Endodermal cell (in vitro differentiated cells): ENCODE measurements around the gene MTCL1. TPM values are rescaled to one million over a fixed set of nuclear protein-coding genes. Genes with fewer than 3 reads are reported as not detected.

Source experiments
- DNase-seq: peaks from one replicate; pipeline ENCODE4 v3.0.0-alpha.2; 2017
- H3K27ac ChIP-seq: 2 replicates; pipeline ENCODE4 v1.5.1; 2013; ENCODE audit warnings: mild to moderate bottlenecking, low read depth, low read length, moderate library complexity
- H3K27me3 ChIP-seq: 2 replicates; pipeline ENCODE4 v1.6.1; 2013; ENCODE audit warnings: mild to moderate bottlenecking, low read length, moderate library complexity; ENCODE audit not compliant: insufficient read depth, control insufficient read depth, poor library complexity, severe bottlenecking
- H3K36me3 ChIP-seq: 2 replicates; pipeline ENCODE4 v1.7.0; 2013; ENCODE audit warnings: mild to moderate bottlenecking, low read length, moderate library complexity; ENCODE audit not compliant: control insufficient read depth, insufficient read depth
- H3K4me1 ChIP-seq: one replicate; pipeline ENCODE4 v1.7.0; 2013; ENCODE audit warnings: low read length; ENCODE audit not compliant: control insufficient read depth, insufficient read depth
- H3K4me3 ChIP-seq: 2 replicates; pipeline ENCODE4 v1.5.1; 2013; ENCODE audit warnings: mild to moderate bottlenecking, low read length, moderate library complexity
- H3K9ac ChIP-seq: 2 replicates; pipeline ENCODE4 v1.6.1; 2013; ENCODE audit warnings: mild to moderate bottlenecking, low read length, moderate library complexity; ENCODE audit not compliant: poor library complexity, severe bottlenecking; ENCODE audit errors: extremely low read depth
- H3K9me3 ChIP-seq: 2 replicates; pipeline ENCODE4 v1.6.1; 2013; ENCODE audit warnings: mild to moderate bottlenecking, low read length, moderate library complexity; ENCODE audit not compliant: control insufficient read depth
- H3K27ac Mint-ChIP-seq: 2 replicates; pipeline ENCODE4 v1.8.0; 2020; ENCODE audit warnings: mixed read lengths
- H3K27me3 Mint-ChIP-seq: 2 replicates; pipeline ENCODE4 v1.8.0; 2021; ENCODE audit warnings: mild to moderate bottlenecking, mixed read lengths; ENCODE audit not compliant: insufficient read depth
- H3K36me3 Mint-ChIP-seq: 2 replicates; pipeline ENCODE4 v1.8.0; 2020; ENCODE audit warnings: low read depth, mixed read lengths
- H3K4me1 Mint-ChIP-seq: 2 replicates; pipeline ENCODE4 v1.8.0; 2020; ENCODE audit warnings: mixed read lengths
- H3K4me3 Mint-ChIP-seq: 2 replicates; pipeline ENCODE4 v1.8.0; 2020; ENCODE audit warnings: mild to moderate bottlenecking, moderate library complexity, mixed read lengths
- H3K9me3 Mint-ChIP-seq: 2 replicates; pipeline ENCODE4 v1.8.0; 2020; ENCODE audit warnings: mild to moderate bottlenecking, mixed read lengths
- CTCF ChIP-seq: fragments of 200-600 bp; sonication (generic); conservative IDR thresholded peaks from 2 replicates; pipeline ENCODE4 v1.5.0; 2021; ENCODE audit warnings: antibody characterized with exemption, mild to moderate bottlenecking
- WGBS, 2 experiments: methylation state at CpG; one replicate each; pipeline versions ENCODE4 v1.1.5 to v1.1.7; 2013; ENCODE audit warnings: missing lambda C conversion rate in 2 of 2, mixed read lengths in 1 of 2; ENCODE audit not compliant: insufficient coverage in 1 of 2, insufficient read length in 1 of 2; 5-methylcytosine and 5-hydroxymethylcytosine counted together
- total RNA-seq, 2 donors: library from RNA; stranded (reverse); fragmentation: NEBNext Ultra II Directional in 1 of 2; extraction: Animal tissue kit (Norgen Biotek cat#: 25700) in 1 of 2; gene quantifications; 2 replicates in 1 of 2; 3 replicates in 1 of 2; pipeline ENCODE4 v1.2.1, GENCODE V29; 2021

MTCL1 gene
- total RNA-seq, 2 donors from 2014 or later, result 15.0 to 26.0 TPM

GRCh38 chr18:8854962-8855361, 149.6 kb downstream of the MTCL1 start:
- Mint-ChIP-seq H3K27me3 (peaks cover 5% of the 10 kb centered on the region), H3K9me3 (no peaks in the 10 kb centered on the region), H3K4me1 (peaks cover 1% of the 10 kb centered on the region), H3K36me3 (no peaks in the 10 kb centered on the region), H3K27ac (no peak overlapping the region), H3K4me3 (no peak overlapping the region)
- Histone ChIP-seq H3K4me1 (no peaks in the 10 kb centered on the region), H3K9me3 (no peaks in the 10 kb centered on the region), H3K4me3 (no peak overlapping the region), H3K36me3 (no peaks in the 10 kb centered on the region), H3K9ac (no peak overlapping the region), H3K27me3 (peaks cover 4% of the 10 kb centered on the region), H3K27ac (peak overlapping the region; percentile 86)
- no peak for DNase-seq
- 88 to 93% methylated on average over 2 of the region's 2 CpGs for WGBS, 2 experiments
- no peak for TF ChIP-seq CTCF

- Histone ChIP-seq H3K36me3 (no peaks in the 10 kb centered on the region), H3K27ac (peak overlapping the region; percentile 75), H3K27me3 (peaks cover 4% of the 10 kb centered on the region), H3K4me3 (no peak overlapping the region), H3K9me3 (no peaks in the 10 kb centered on the region), H3K4me1 (no peaks in the 10 kb centered on the region), H3K9ac (no peak overlapping the region)
- no peak overlapping the region for H3K27ac Mint-ChIP-seq
- DNase-seq, result no peak
- H3K36me3 Mint-ChIP-seq, result no peaks in the 10 kb centered on the region
- TF ChIP-seq CTCF, result no peak
- H3K4me1 Mint-ChIP-seq, result peaks cover 1% of the 10 kb centered on the region
- no peak overlapping the region for H3K4me3 Mint-ChIP-seq
- WGBS, 2 experiments, result 88 to 92% methylated on average over 6 to 8 of the region's 8 CpGs
- H3K9me3 Mint-ChIP-seq, result no peaks in the 10 kb centered on the region
- peaks cover 6% of the 10 kb centered on the region for H3K27me3 Mint-ChIP-seq
Measured at GRCh38 chr18:8856212-8856611, 150.9 kb downstream of the MTCL1 start.

- Mint-ChIP-seq H3K4me3 (no peak overlapping the region), H3K9me3 (no peaks in the 10 kb centered on the region), H3K27ac (no peak overlapping the region), H3K27me3 (peaks cover 13% of the 10 kb centered on the region), H3K4me1 (peaks cover 1% of the 10 kb centered on the region), H3K36me3 (no peaks in the 10 kb centered on the region)
- TF ChIP-seq CTCF, result no peak
- H3K4me3 ChIP-seq, result no peak overlapping the region
- peak overlapping the region; percentile 75 for H3K27ac ChIP-seq
- no peaks in the 10 kb centered on the region for H3K4me1 ChIP-seq
- no peaks in the 10 kb centered on the region for H3K36me3 ChIP-seq
- DNase-seq, result no peak
- H3K9ac ChIP-seq, result no peak overlapping the region
- peaks cover 4% of the 10 kb centered on the region for H3K27me3 ChIP-seq
- H3K9me3 ChIP-seq, result no peaks in the 10 kb centered on the region
- 86 to 89% methylated on average over 23 to 34 of the region's 34 CpGs for WGBS, 2 experiments
Measured at GRCh38 chr18:8856769-8857393, 151.5 kb downstream of the MTCL1 start.
